Esophagus squamous epithelium (tissue), 5 donors: ENCODE results near the gene C10orf71. TPM values are rescaled to one million over a fixed set of nuclear protein-coding genes. Genes with fewer than 3 reads are reported as not detected.

ENCODE experiments used
- DNase-seq: peaks from one replicate; lab custom pipeline; 2025; lab: John Stamatoyannopoulos, UW
- H3K27ac ChIP-seq, 4 donors: fragments of 200-600 bp; sonication (generic); one replicate each; pipeline ENCODE4 v1.5.1; 2016 to 2019; ENCODE audit warnings: mild to moderate bottlenecking in 1 of 4
- H3K27me3 ChIP-seq, 4 donors: fragments of 200-600 bp; sonication (generic); 1 replicate in 3 of 4; 2 replicates in 1 of 4; pipeline versions ENCODE4 v1.5.1 to v1.6.0; 2017 to 2021; ENCODE audit warnings: antibody characterized with exemption in 1 of 4
- H3K36me3 ChIP-seq, 3 donors: fragments of 200-600 bp; sonication (generic); one replicate each; pipeline ENCODE4 v1.5.1; 2016 to 2019
- H3K4me1 ChIP-seq, 3 donors: fragments of 200-600 bp; sonication (generic); one replicate each; pipeline ENCODE4 v1.5.1; 2017 to 2019
- H3K4me3 ChIP-seq, 4 donors: fragments of 200-600 bp; sonication (generic); 1 replicate in 3 of 4; 2 replicates in 1 of 4; pipeline ENCODE4 v1.5.1; 2016 to 2019; ENCODE audit warnings: mild to moderate bottlenecking in 2 of 4, moderate library complexity in 1 of 4
- H3K9me3 ChIP-seq, 3 donors: fragments of 200-600 bp; sonication (generic); one replicate each; pipeline ENCODE4 v1.5.1; 2016 to 2019
- CTCF ChIP-seq, 6 experiments: fragments of 450-650 bp in 4 of 6; fragments of 200-600 bp in 2 of 6; sonication (generic) in 2 of 6; IDR thresholded peaks; one replicate each; pipeline ENCODE4 v1.5.1; 2016 to 2019; ENCODE audit warnings: antibody characterized with exemption in 6 of 6, mild to moderate bottlenecking in 4 of 6, moderate library complexity in 4 of 6
- POLR2A ChIP-seq, 4 donors: fragments of 450-650 bp; IDR thresholded peaks; one replicate each; pipeline ENCODE4 v1.6.1; 2017; ENCODE audit warnings: antibody characterized with exemption in 4 of 4, mild to moderate bottlenecking in 4 of 4, moderate library complexity in 3 of 4
- WGBS, 2 donors: methylation state at CpG; one replicate each; pipeline ENCODE4 v1.1.5; 2018; 5-methylcytosine and 5-hydroxymethylcytosine counted together
- intact Hi-C: fragments of 100-400 bp; cut with DNase I; formaldehyde crosslinking; loops from one replicate; pipeline ENCODE4 v1.15.0; 2022
- total RNA-seq, 4 donors: library from RNA; depleted of rRNA; stranded (reverse); fragments of >200 nt; gene quantifications; one replicate each; pipeline ENCODE4 v1.1.0, GENCODE V29; 2016
- donor health status: DM: yes; HTN: yes; CAD: no.

C10orf71 gene
- total RNA-seq, 4 donors from 2014 or later: under 0.01 TPM; not detected in 3

GRCh38 chr10:49322371-49323170, 23.6 kb downstream of the C10orf71 start:
- no peaks in the 10 kb centered on the region for H3K36me3 ChIP-seq
- no peaks in the 10 kb centered on the region for H3K4me1 ChIP-seq
- H3K9me3 ChIP-seq: no peaks in the 10 kb centered on the region
- TF ChIP-seq CTCF (IDR thresholded peaks at IDR 0.05) (no peak), POLR2A (IDR thresholded peaks at IDR 0.05) (no peak)
- H3K4me3 ChIP-seq: no peak overlapping the region
- H3K27ac ChIP-seq: no peak overlapping the region
- 84 to 87% methylated on average over 21 to 24 of the region's 26 CpGs for WGBS, 2 donors
- DNase-seq: no peak
- intact Hi-C loops: no loop called here
- H3K27me3 ChIP-seq: no peaks in the 10 kb centered on the region

- H3K36me3 ChIP-seq: no peaks in the 10 kb centered on the region
- TF ChIP-seq POLR2A (IDR thresholded peaks at IDR 0.05) (no peak), CTCF (IDR thresholded peaks at IDR 0.05) (no peak)
- H3K4me3 ChIP-seq: no peak overlapping the region
- intact Hi-C loops: no loop called here
- 74% methylated on average over 4 of the region's 7 CpGs; no CpG with 5 or more reads in 1 of the 2 donors for WGBS, 2 donors
- H3K9me3 ChIP-seq: no peaks in the 10 kb centered on the region
- H3K27me3 ChIP-seq: no peaks in the 10 kb centered on the region
- no peaks in the 10 kb centered on the region for H3K4me1 ChIP-seq
- H3K27ac ChIP-seq: no peak overlapping the region
- DNase-seq: no peak
Observed at GRCh38 chr10:49323171-49323895, 24.4 kb downstream of the C10orf71 start.

GRCh38 chr10:49323896-49324270, 24.9 kb downstream of the C10orf71 start:
- 61 to 72% methylated on average over 5 to 9 of the region's 9 CpGs for WGBS, 2 donors
- intact Hi-C loops: no loop called here
- no peak overlapping the region for H3K27ac ChIP-seq
- H3K4me3 ChIP-seq: no peak overlapping the region
- H3K9me3 ChIP-seq: no peaks in the 10 kb centered on the region
- H3K4me1 ChIP-seq: no peaks in the 10 kb centered on the region
- no peak for TF ChIP-seq POLR2A (IDR thresholded peaks at IDR 0.05)
- no peak for TF ChIP-seq CTCF (IDR thresholded peaks at IDR 0.05)
- H3K36me3 ChIP-seq: no peaks in the 10 kb centered on the region
- no peak for DNase-seq
- no peaks in the 10 kb centered on the region for H3K27me3 ChIP-seq

- Histone ChIP-seq H3K27me3 (no peaks in the 10 kb centered on the region), H3K36me3 (no peaks in the 10 kb centered on the region), H3K9me3 (no peaks in the 10 kb centered on the region), H3K4me3 (no peak overlapping the region), H3K27ac (no peak overlapping the region), H3K4me1 (no peaks in the 10 kb centered on the region)
- TF ChIP-seq POLR2A (IDR thresholded peaks at IDR 0.05) (no peak), CTCF (IDR thresholded peaks at IDR 0.05) (no peak)
- no peak for DNase-seq
- 60 to 69% methylated on average over 4 of the region's 4 CpGs for WGBS, 2 donors
- intact Hi-C loops: no loop called here
Observed at GRCh38 chr10:49324711-49325110, 25.7 kb downstream of the C10orf71 start.
